ENCODE measurements around the gene FZD7.

The FZD7 gene

DNA sequence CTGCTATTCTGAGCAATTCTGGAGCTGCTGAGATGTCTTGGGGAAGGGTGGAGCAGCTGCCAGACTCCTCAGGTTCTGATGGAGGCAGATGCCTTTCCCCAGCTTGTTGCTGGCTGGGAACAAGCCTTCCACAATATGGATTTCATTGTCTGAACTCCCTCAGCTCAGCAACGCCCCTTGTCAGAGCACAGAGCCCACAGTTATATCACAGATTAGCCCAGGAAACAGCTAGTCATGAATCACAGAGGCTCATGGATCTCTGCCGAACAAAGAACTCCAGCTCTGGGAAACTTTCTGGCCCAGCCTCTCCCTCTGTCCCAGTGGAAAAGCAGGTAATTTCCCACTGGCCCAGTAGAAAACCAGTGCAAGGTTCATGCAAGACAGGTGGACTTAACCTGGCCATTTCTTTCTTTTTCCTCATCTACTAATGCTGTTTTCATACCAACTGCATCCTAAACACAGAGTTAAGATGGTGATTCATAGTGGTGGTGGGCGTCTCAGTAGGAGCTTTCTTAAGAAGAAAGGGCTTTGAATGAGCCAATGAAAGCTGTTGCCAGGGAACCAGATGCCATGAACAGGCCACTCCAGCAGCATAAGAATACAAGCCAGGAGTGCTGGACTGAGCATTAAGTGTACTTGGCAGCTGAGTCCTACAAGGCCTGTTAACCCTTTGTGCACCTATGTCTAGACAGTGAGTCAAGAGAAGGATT is 30.7 kb downstream of the FZD7 start:
- H3K36me3 ChIP-seq (replicated peaks): no peaks in the 10 kb centered on the region
- DNase-seq: peak; percentile 96
- no peak overlapping the region for H3K4me3 ChIP-seq (ENCODE audit: low read depth, low read length)
- in situ Hi-C loops (cut with HindIII; ENCODE audit: low pct_ligation_motif_present, low sequenced_read_pairs): no loop called here
- H3K27me3 ChIP-seq (replicated peaks): no peaks in the 10 kb centered on the region
- peak overlapping the region; percentile 92 for H3K27ac ChIP-seq
- TF ChIP-seq, protein P1, sequence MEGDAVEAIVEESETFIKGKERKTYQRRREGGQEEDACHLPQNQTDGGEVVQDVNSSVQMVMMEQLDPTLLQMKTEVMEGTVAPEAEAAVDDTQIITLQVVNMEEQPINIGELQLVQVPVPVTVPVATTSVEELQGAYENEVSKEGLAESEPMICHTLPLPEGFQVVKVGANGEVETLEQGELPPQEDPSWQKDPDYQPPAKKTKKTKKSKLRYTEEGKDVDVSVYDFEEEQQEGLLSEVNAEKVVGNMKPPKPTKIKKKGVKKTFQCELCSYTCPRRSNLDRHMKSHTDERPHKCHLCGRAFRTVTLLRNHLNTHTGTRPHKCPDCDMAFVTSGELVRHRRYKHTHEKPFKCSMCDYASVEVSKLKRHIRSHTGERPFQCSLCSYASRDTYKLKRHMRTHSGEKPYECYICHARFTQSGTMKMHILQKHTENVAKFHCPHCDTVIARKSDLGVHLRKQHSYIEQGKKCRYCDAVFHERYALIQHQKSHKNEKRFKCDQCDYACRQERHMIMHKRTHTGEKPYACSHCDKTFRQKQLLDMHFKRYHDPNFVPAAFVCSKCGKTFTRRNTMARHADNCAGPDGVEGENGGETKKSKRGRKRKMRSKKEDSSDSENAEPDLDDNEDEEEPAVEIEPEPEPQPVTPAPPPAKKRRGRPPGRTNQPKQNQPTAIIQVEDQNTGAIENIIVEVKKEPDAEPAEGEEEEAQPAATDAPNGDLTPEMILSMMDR (IDR thresholded peaks at IDR 0.05; ENCODE audit: low read depth, low read length, missing control alignments): no peak

DNA sequence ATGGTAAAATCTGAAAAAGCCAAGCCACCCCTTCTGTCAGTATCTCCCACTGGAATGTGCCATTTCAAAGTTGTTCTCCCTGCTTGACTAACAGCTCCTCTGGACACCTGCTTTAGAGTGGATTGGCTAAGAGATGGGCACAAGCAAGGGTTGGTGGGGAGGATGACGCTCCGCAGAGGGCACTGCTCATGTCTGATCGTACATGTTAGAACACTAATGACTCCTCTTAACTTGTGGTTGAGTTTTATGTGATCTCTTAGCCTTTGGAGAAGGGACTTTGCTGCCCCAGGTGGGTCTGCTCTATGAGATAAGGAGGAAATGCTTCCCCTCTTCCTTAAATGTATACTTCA is 31.2 kb downstream of the FZD7 start:
- no peaks in the 10 kb centered on the region for H3K27me3 ChIP-seq (replicated peaks)
- no peak for DNase-seq
- no peak overlapping the region for H3K4me3 ChIP-seq (ENCODE audit: low read depth, low read length)
- in situ Hi-C loops (cut with HindIII; ENCODE audit: low pct_ligation_motif_present, low sequenced_read_pairs): no loop called here
- peak overlapping the region; percentile 92 for H3K27ac ChIP-seq
- TF ChIP-seq, protein P1 (IDR thresholded peaks at IDR 0.05; ENCODE audit: low read depth, low read length, missing control alignments): no peak
- no peaks in the 10 kb centered on the region for H3K36me3 ChIP-seq (replicated peaks)

DNA sequence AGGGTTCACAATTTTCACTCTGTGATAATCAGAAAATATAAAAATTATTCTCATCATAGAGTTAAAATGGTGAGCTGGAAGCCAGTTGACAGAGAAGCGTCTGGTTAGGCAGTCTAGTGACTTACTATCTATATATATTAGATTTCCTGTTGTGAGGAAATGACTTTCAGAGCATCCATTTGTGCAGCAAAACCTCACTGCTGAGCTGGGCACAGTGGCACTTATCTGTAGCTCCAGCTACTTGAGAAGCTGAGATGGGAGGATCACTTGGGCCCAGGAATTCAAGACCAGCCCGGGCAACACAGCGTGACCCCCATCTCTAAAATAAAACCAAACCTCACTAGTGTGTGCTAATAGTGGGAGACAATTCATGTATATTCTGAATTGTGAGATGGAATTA is 32.2 kb downstream of the FZD7 start:
- no peaks in the 10 kb centered on the region for H3K36me3 ChIP-seq (replicated peaks)
- TF ChIP-seq, protein P1 (IDR thresholded peaks at IDR 0.05; ENCODE audit: low read depth, low read length, missing control alignments): no peak
- no peak overlapping the region for H3K4me3 ChIP-seq (ENCODE audit: low read depth, low read length)
- H3K27me3 ChIP-seq (replicated peaks): no peaks in the 10 kb centered on the region
- H3K27ac ChIP-seq: no peak overlapping the region
- no peak for DNase-seq
- in situ Hi-C loops (cut with HindIII; ENCODE audit: low pct_ligation_motif_present, low sequenced_read_pairs): no loop called here

GRCh38 chr2:202066875-202067274 is 33.2 kb downstream of the FZD7 start:
- no peaks in the 10 kb centered on the region for H3K27me3 ChIP-seq (replicated peaks)
- no peak for DNase-seq
- H3K36me3 ChIP-seq (replicated peaks): no peaks in the 10 kb centered on the region
- TF ChIP-seq, protein P1 (IDR thresholded peaks at IDR 0.05; ENCODE audit: low read depth, low read length, missing control alignments): no peak
- no peak overlapping the region for H3K27ac ChIP-seq
- H3K4me3 ChIP-seq (ENCODE audit: low read depth, low read length): no peak overlapping the region
- in situ Hi-C loops (cut with HindIII; ENCODE audit: low pct_ligation_motif_present, low sequenced_read_pairs): no loop called here

DNA sequence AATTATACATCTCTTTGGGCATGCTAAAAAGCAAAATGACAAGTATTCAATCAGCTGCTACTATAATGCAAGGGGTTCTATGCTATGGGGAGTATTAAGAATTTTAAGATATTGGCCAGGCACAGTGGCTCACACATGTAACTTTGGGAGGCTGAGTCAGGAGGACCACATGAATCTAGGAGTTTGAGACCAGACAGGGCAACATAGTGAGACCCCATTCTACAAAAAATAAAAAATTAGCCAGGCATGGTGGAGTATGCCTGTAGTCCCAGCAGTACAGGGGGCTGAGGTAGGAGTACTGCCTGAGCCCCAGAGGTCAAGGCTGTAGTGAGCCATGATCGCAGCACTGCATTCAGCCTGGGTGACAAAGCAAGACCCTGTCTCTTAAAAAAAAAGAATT is 33.9 kb downstream of the FZD7 start:
- Histone ChIP-seq H3K27me3 (replicated peaks) (no peaks in the 10 kb centered on the region), H3K4me3 (ENCODE audit: low read depth, low read length) (no peak overlapping the region), H3K27ac (no peak overlapping the region), H3K36me3 (replicated peaks) (no peaks in the 10 kb centered on the region)
- DNase-seq: no peak
- in situ Hi-C loops (cut with HindIII; ENCODE audit: low pct_ligation_motif_present, low sequenced_read_pairs): no loop called here
- TF ChIP-seq, protein P1 (IDR thresholded peaks at IDR 0.05; ENCODE audit: low read depth, low read length, missing control alignments): no peak
